IMR-90 (cell line): ENCODE measurements around the gene TMEM181. TPM values are rescaled to one million over a fixed set of nuclear protein-coding genes. Genes with fewer than 3 reads are reported as not detected.
"Not testable (repeated sequence)": the region's sequence is repeated elsewhere in the genome, so short reads cannot be mapped to it uniquely, and the experiment has no call there.

ENCODE experiments used
- ATAC-seq: fragments of 200-7000 bp; cut with Tn5 transposase; 2 replicates; pipeline ENCODE4 v1.9.1; 2020; ENCODE audit warnings: low read depth, mild to moderate bottlenecking, moderate library complexity
- BruUV-seq: library from RNA; stranded (reverse); fragments of 400-500 nt; replicated peaks from 2 replicates; lab custom pipeline; 2021; lab: Mats Ljungman, UMichigan
- CTCF ChIA-PET: fragments of 300-600 bp; formaldehyde crosslinking; extraction: SDS; loops from one replicate; lab custom pipeline; 2021; ENCODE audit warnings: antibody characterized with exemption; lab: Yijun Ruan, JAX
- POLR2A ChIA-PET: fragments of 300-600 bp; sonication (Branson Sonifier 250); formaldehyde crosslinking; loops from one replicate; lab custom pipeline; 2022; ENCODE audit warnings: antibody characterized with exemption; ENCODE audit not compliant: unreplicated experiment; lab: Charles Lee
- DNase-seq: peaks from one replicate; pipeline ENCODE4 v3.0.0; 2013
- H2AFZ ChIP-seq: replicated peaks from 2 replicates; pipeline ENCODE3; 2013; ENCODE audit warnings: low read length, mild to moderate bottlenecking; ENCODE audit not compliant: poor library complexity
- H2AK5ac ChIP-seq: 2 replicates; pipeline ENCODE4 v1.6.1; 2013; ENCODE audit warnings: low read depth, low read length, inconsistent platforms
- H2AK9ac ChIP-seq: replicated peaks from 2 replicates; pipeline ENCODE3; 2013; ENCODE audit warnings: mild to moderate bottlenecking, low read depth, low read length, moderate library complexity; ENCODE audit not compliant: poor library complexity
- H2BK120ac ChIP-seq: 2 replicates; pipeline ENCODE4 v1.6.1; 2013; ENCODE audit warnings: low read depth, low read length, inconsistent platforms
- H2BK15ac ChIP-seq: 3 replicates; pipeline ENCODE4 v1.6.1; 2013; ENCODE audit warnings: low read depth, low read length, inconsistent platforms
- H2BK20ac ChIP-seq: 2 replicates; pipeline ENCODE4 v1.6.1; 2013; ENCODE audit warnings: low read depth, mild to moderate bottlenecking, inconsistent platforms, low read length, moderate library complexity
- H2BK5ac ChIP-seq: 2 replicates; pipeline ENCODE4 v1.6.1; 2013; ENCODE audit warnings: mild to moderate bottlenecking, low read depth, low read length, inconsistent platforms; ENCODE audit not compliant: poor library complexity, severe bottlenecking
- H3K14ac ChIP-seq: replicated peaks from 2 replicates; pipeline ENCODE4 v1.6.1; 2013; ENCODE audit warnings: low read depth, low read length, inconsistent platforms
- H3K18ac ChIP-seq: 2 replicates; pipeline ENCODE4 v1.6.1; 2013; ENCODE audit warnings: low read depth, low read length, control low read depth
- H3K23ac ChIP-seq: 2 replicates; pipeline ENCODE4 v1.6.1; 2013; ENCODE audit warnings: low read depth, low read length, inconsistent platforms
- H3K27ac ChIP-seq: 2 replicates; pipeline ENCODE4 v1.5.1; 2013; ENCODE audit warnings: mild to moderate bottlenecking, control low read depth, low read length; ENCODE audit not compliant: insufficient read depth
- H3K27me3 ChIP-seq: 2 replicates; pipeline ENCODE4 v1.6.1; 2013; ENCODE audit warnings: low read length; ENCODE audit not compliant: control insufficient read depth, insufficient read depth
- H3K36me3 ChIP-seq: 2 replicates; pipeline ENCODE4 v1.6.1; 2013; ENCODE audit warnings: low read length, mixed read lengths; ENCODE audit not compliant: control insufficient read depth, insufficient read depth
- H3K4ac ChIP-seq: 2 replicates; pipeline ENCODE4 v1.6.1; 2013; ENCODE audit warnings: low read depth, low read length, inconsistent platforms
- H3K4me1 ChIP-seq: 2 replicates; pipeline ENCODE4 v1.6.1; 2013; ENCODE audit warnings: low read length, mixed read lengths; ENCODE audit not compliant: control insufficient read depth, insufficient read depth
- H3K4me2 ChIP-seq: 2 replicates; pipeline ENCODE4 v1.6.1; 2013; ENCODE audit warnings: low read depth, mild to moderate bottlenecking, control low read depth, low read length, moderate library complexity
- H3K4me3 ChIP-seq: 2 replicates; pipeline ENCODE4 v1.5.1; 2013; ENCODE audit warnings: low read depth, mild to moderate bottlenecking, control low read depth, low read length, moderate library complexity; ENCODE audit not compliant: insufficient read depth
- H3K56ac ChIP-seq: 2 replicates; pipeline ENCODE4 v1.6.1; 2013; ENCODE audit warnings: low read length, inconsistent platforms; ENCODE audit not compliant: insufficient read depth; ENCODE audit errors: extremely low read depth
- H3K79me1 ChIP-seq, 2 experiments: 2 replicates each; pipeline ENCODE4 v1.6.1; 2013; ENCODE audit warnings: low read length in 2 of 2, inconsistent platforms in 1 of 2, low read depth in 1 of 2
- H3K9ac ChIP-seq: 2 replicates; pipeline ENCODE4 v1.6.1; 2013; ENCODE audit warnings: low read depth, low read length, control low read depth
- H3K9me1 ChIP-seq: 2 replicates; pipeline ENCODE4 v1.6.1; 2013; ENCODE audit warnings: low read length, inconsistent platforms; ENCODE audit not compliant: insufficient read depth
- H3K9me3 ChIP-seq: 2 replicates; pipeline ENCODE4 v1.6.1; 2013; ENCODE audit warnings: low read length; ENCODE audit not compliant: control insufficient read depth, insufficient read depth
- H4K20me1 ChIP-seq: 2 replicates; pipeline ENCODE4 v1.6.1; 2013; ENCODE audit warnings: low read length, inconsistent platforms; ENCODE audit not compliant: insufficient read depth
- H4K5ac ChIP-seq: 2 replicates; pipeline ENCODE4 v1.6.1; 2013; ENCODE audit warnings: mild to moderate bottlenecking, low read depth, low read length, control low read depth
- H4K8ac ChIP-seq, 2 experiments: 2 replicates each; pipeline ENCODE4 v1.6.1; 2013; ENCODE audit warnings: low read depth in 2 of 2, low read length in 2 of 2, control low read depth in 1 of 2, inconsistent platforms in 1 of 2
- H4K91ac ChIP-seq: 2 replicates; pipeline ENCODE4 v1.6.1; 2013; ENCODE audit warnings: low read depth, low read length, inconsistent platforms; ENCODE audit not compliant: insufficient read depth
- CEBPB ChIP-seq: IDR thresholded peaks from 2 replicates; pipeline ENCODE4 v1.6.1; 2012; ENCODE audit warnings: low read depth, low read length, improper control_type of control experiment
- MXI1 ChIP-seq: IDR thresholded peaks from 2 replicates; pipeline ENCODE4 v1.6.1; 2012; ENCODE audit warnings: low read depth, mild to moderate bottlenecking, low read length, moderate library complexity, borderline replicate concordance
- NFE2L2 ChIP-seq: fragments of 150-350 bp; IDR thresholded peaks from 2 replicates; pipeline ENCODE4 v1.6.1; 2016; ENCODE audit warnings: low read depth, mild to moderate bottlenecking, low read length
- WGBS, 2 experiments: methylation state at CpG; one replicate each; pipeline versions ENCODE4 v1.1.5 to v1.1.7; 2013; ENCODE audit warnings: missing lambda C conversion rate in 2 of 2; ENCODE audit not compliant: insufficient read length in 1 of 2; ENCODE audit errors: extremely low coverage in 2 of 2; 5-methylcytosine and 5-hydroxymethylcytosine counted together
- dilution Hi-C: fragments of 300-500 bp; cut with HindIII; formaldehyde crosslinking; loops from one replicate; pipeline ENCODE4 v1.14.3; 2018; ENCODE audit warnings: low sequenced_read_pairs; ENCODE audit not compliant: unreplicated experiment
- in situ Hi-C: fragments of 300-500 bp; cut with MboI; formaldehyde crosslinking; loops from 3 replicates; pipeline ENCODE4 v1.14.3; 2019; ENCODE audit warnings: low sequenced_read_pairs, inconsistent platforms, mixed read lengths
- intact Hi-C: fragments of 100-400 bp; cut with micrococcal nuclease; formaldehyde crosslinking; loops from 2 replicates; pipeline ENCODE4 v1.10.0; 2022
- polyA plus RNA-seq, 3 experiments: library from polyadenylated mRNA; depleted of rRNA; stranded (reverse); fragments of >200 nt; gene quantifications; 2 replicates each; pipeline ENCODE4 v1.2.3, GENCODE V29; 2012; ENCODE audit warnings: low replicate concordance in 1 of 3
- total RNA-seq: library from RNA; depleted of rRNA; stranded (reverse); fragments of >200 nt; gene quantifications from 2 replicates; pipeline ENCODE4 v1.2.3, GENCODE V29; 2012

Gene TMEM181
- total and polyA plus RNA-seq, 2 of the 4 experiments (the other 2 are of a cell fraction): 22.8 to 27.8 TPM

- Histone ChIP-seq H4K8ac (no peak overlapping the region), H4K91ac (no peak overlapping the region), H3K18ac (no peak overlapping the region), H3K4me2 (no peak overlapping the region), H2AK9ac (no peak overlapping the region), H3K9ac (no peak overlapping the region), H3K9me3 (no peaks in the 10 kb centered on the region), H2BK120ac (no peak overlapping the region), H3K27ac (no peak overlapping the region), H2AK5ac (no peak overlapping the region), H3K36me3 (no peaks in the 10 kb centered on the region), H2AFZ (no peak overlapping the region), H3K56ac (no peak overlapping the region), H3K27me3 (no peaks in the 10 kb centered on the region), H3K79me1 (no peaks in the 10 kb centered on the region), H2BK20ac (no peak overlapping the region), H3K9me1 (no peaks in the 10 kb centered on the region), H4K5ac (no peak overlapping the region), H3K4me3 (no peak overlapping the region), H2BK5ac (no peak overlapping the region), H3K14ac (no peak overlapping the region), H3K4me1 (no peaks in the 10 kb centered on the region), H3K4ac (no peak overlapping the region), H2BK15ac (no peak overlapping the region), H3K23ac (no peak overlapping the region), H4K20me1 (no peaks in the 10 kb centered on the region)
- POLR2A ChIA-PET: interaction anchor here (0.5 kb wide), 1 partner anchor 17 kb away, joined by 12 read pairs; no protein-coding TSS in a partner anchor
- intact Hi-C loops (no loop called here), dilution Hi-C loops (no loop called here), in situ Hi-C loops (no loop called here)
- 96% methylated on average over 8 of the region's 14 CpGs; no CpG with 5 or more reads in 1 of the 2 experiments for WGBS, 2 experiments
- BruUV-seq: no TSS peak
- no peak for DNase-seq
- ATAC-seq: no peak
- CTCF ChIA-PET: interaction anchor here (0.7 to 1.0 kb wide), 2 partner anchors 23 to 30 kb away, joined by 3 to 6 read pairs; no protein-coding TSS in a partner anchor
- no peak for TF ChIP-seq NFE2L2
- TF ChIP-seq CEBPB: no peak
- TF ChIP-seq MXI1: no peak
These were observed 114.6 kb downstream of the TMEM181 start for GRCh38 chr6:158674342-158675131.

GRCh38 chr6:158677094-158677493 is 117.2 kb downstream of the TMEM181 start:
- H3K4me3 ChIP-seq, intact Hi-C loops, BruUV-seq, H3K18ac ChIP-seq, H3K9ac ChIP-seq, H4K5ac ChIP-seq, H3K9me1 ChIP-seq, H2BK120ac ChIP-seq, ATAC-seq, DNase-seq, H4K20me1 ChIP-seq, H2BK15ac ChIP-seq, POLR2A ChIA-PET, H2AK5ac ChIP-seq, CTCF ChIA-PET, dilution Hi-C loops, H2AK9ac ChIP-seq, H3K23ac ChIP-seq, H3K4me2 ChIP-seq, H3K36me3 ChIP-seq, H3K27me3 ChIP-seq, H2BK20ac ChIP-seq, H3K79me1 ChIP-seq, H3K9me3 ChIP-seq, H4K8ac ChIP-seq, in situ Hi-C loops, H4K91ac ChIP-seq, H2AFZ ChIP-seq, H2BK5ac ChIP-seq, H3K56ac ChIP-seq, H3K4me1 ChIP-seq, H3K14ac ChIP-seq, H3K27ac ChIP-seq, H3K4ac ChIP-seq: not testable (repeated sequence)
- WGBS, 2 experiments: no CpG with 5 or more reads among the region's 3 CpGs
